Parathyroid adenoma (tissue), 2 donors: ENCODE results near the gene LAMTOR1.
"Not testable (repeated sequence)": the region's sequence is repeated elsewhere in the genome, so short reads cannot be mapped to it uniquely, and the experiment has no call there.

Experiments used
- H2AFZ ChIP-seq: fragments of 300-600 bp; sonication (generic); one replicate; pipeline ENCODE4 v1.7.0; 2017; ENCODE audit warnings: antibody characterized with exemption, mild to moderate bottlenecking
- H3K27ac ChIP-seq: fragments of 300-600 bp; sonication (generic); one replicate; pipeline ENCODE4 v1.7.0; 2017
- H3K27me3 ChIP-seq: fragments of 300-600 bp; sonication (generic); one replicate; pipeline ENCODE4 v1.7.0; 2017; ENCODE audit warnings: low read length; ENCODE audit not compliant: control insufficient read depth, insufficient read depth
- H3K36me3 ChIP-seq: fragments of 300-600 bp; sonication (generic); one replicate; pipeline ENCODE4 v1.7.0; 2017; ENCODE audit warnings: low read length; ENCODE audit not compliant: control insufficient read depth, insufficient read depth
- H3K4me1 ChIP-seq: fragments of 300-600 bp; sonication (generic); one replicate; pipeline ENCODE4 v1.7.0; 2017; ENCODE audit warnings: control low read depth
- H3K4me2 ChIP-seq: fragments of 300-600 bp; sonication (generic); one replicate; pipeline ENCODE4 v1.7.0; 2017; ENCODE audit warnings: low read length
- H3K4me3 ChIP-seq: fragments of 300-600 bp; sonication (generic); one replicate; pipeline ENCODE4 v1.7.0; 2017; ENCODE audit warnings: low read depth, low read length
- H3K79me2 ChIP-seq: fragments of 300-600 bp; sonication (generic); one replicate; pipeline ENCODE4 v1.7.0; 2017; ENCODE audit warnings: control low read depth
- H3K9ac ChIP-seq: fragments of 300-600 bp; sonication (generic); one replicate; pipeline ENCODE4 v1.7.0; 2017; ENCODE audit warnings: mild to moderate bottlenecking
- H3K9me3 ChIP-seq: fragments of 300-600 bp; sonication (generic); one replicate; pipeline ENCODE4 v1.7.0; 2017; ENCODE audit warnings: low read length; ENCODE audit not compliant: control insufficient read depth
- TF ChIP-seq, protein P1 (sequence below): fragments of 300-600 bp; sonication (generic); IDR thresholded peaks from one replicate; pipeline ENCODE4 v1.7.0; 2017; ENCODE audit warnings: antibody characterized with exemption, mild to moderate bottlenecking
- donor health status: primary hyperparathyroidism.

LAMTOR1 gene

GRCh38 chr11:72102946-72103753 is at the start of gene LAMTOR1:
Gene LAMTOR1 (minus strand): TSS chr11:72103297. CDS start chr11:72103224, 73 bp downstream.
- TF ChIP-seq, protein P1, sequence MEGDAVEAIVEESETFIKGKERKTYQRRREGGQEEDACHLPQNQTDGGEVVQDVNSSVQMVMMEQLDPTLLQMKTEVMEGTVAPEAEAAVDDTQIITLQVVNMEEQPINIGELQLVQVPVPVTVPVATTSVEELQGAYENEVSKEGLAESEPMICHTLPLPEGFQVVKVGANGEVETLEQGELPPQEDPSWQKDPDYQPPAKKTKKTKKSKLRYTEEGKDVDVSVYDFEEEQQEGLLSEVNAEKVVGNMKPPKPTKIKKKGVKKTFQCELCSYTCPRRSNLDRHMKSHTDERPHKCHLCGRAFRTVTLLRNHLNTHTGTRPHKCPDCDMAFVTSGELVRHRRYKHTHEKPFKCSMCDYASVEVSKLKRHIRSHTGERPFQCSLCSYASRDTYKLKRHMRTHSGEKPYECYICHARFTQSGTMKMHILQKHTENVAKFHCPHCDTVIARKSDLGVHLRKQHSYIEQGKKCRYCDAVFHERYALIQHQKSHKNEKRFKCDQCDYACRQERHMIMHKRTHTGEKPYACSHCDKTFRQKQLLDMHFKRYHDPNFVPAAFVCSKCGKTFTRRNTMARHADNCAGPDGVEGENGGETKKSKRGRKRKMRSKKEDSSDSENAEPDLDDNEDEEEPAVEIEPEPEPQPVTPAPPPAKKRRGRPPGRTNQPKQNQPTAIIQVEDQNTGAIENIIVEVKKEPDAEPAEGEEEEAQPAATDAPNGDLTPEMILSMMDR = peak; percentile 31
- Histone ChIP-seq H3K4me1 (peaks cover 5% of the 10 kb centered on the region), H3K27me3 (no peaks in the 10 kb centered on the region), H3K4me3 (peak within 1 kb of the TSS; percentile 87), H3K9ac (peak within 1 kb of the TSS; percentile 87), H3K4me2 (peak within 1 kb of the TSS; percentile 95), H3K9me3 (no peaks in the 10 kb centered on the region), H2AFZ (peak within 1 kb of the TSS; percentile 86), H3K36me3 (no peaks in the 10 kb centered on the region), H3K79me2 (peaks cover 12% of the 10 kb centered on the region), H3K27ac (peak within 1 kb of the TSS; percentile 91)

GRCh38 chr11:72150882-72151281 is 47.8 kb upstream of the LAMTOR1 start:
- Histone ChIP-seq H3K4me3 (no peak overlapping the region), H3K4me1 (no peaks in the 10 kb centered on the region), H3K36me3 (no peaks in the 10 kb centered on the region), H3K9ac (no peak overlapping the region), H2AFZ (no peak overlapping the region), H3K79me2 (no peaks in the 10 kb centered on the region), H3K27me3 (no peaks in the 10 kb centered on the region), H3K27ac (no peak overlapping the region), H3K9me3 (no peaks in the 10 kb centered on the region), H3K4me2 (no peak overlapping the region)
- TF ChIP-seq, protein P1 = no peak

GRCh38 chr11:72146625-72147024 is 43.5 kb upstream of the LAMTOR1 start:
- Histone ChIP-seq H3K4me3 (no peak overlapping the region), H3K36me3 (no peaks in the 10 kb centered on the region), H2AFZ (no peak overlapping the region), H3K4me2 (no peak overlapping the region), H3K9ac (no peak overlapping the region), H3K27ac (no peak overlapping the region), H3K27me3 (no peaks in the 10 kb centered on the region), H3K4me1 (no peaks in the 10 kb centered on the region), H3K79me2 (no peaks in the 10 kb centered on the region), H3K9me3 (no peaks in the 10 kb centered on the region)
- TF ChIP-seq, protein P1 = no peak

DNA sequence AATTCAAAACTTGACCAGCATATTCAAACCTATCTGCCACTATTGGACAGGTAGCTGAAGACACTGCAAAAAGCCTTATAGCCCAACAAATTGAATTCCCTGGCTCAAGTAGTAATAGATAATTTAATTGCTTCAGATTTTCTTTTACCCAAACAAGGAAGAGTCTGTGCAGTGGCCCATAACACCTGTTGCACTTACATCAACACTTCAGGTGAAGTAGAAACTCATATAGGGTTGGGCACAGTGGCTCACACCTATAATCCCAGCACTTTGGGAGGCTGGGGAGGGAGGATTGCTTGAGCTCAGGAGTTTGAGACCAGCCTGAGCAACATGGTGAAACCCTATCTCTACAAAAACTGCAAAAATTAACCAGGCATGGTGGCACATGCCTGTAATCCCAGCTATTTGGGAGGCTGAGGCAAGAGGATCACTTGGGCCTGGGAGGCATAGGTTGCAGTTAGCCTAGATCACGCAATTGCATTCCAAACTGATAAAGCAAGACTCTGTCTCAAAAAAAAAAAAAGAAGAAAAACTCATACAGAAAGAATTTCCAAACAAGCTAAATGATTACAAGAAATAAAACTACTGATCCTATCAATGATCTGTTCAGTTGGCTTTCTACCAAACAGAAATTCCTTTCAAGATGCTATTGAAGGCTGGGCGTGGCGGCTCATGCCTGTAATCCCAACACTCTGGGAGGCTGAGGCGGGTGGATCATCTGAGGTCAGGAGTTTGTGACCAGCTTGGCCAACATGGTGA is 41.9 kb upstream of the LAMTOR1 start:
- no peaks in the 10 kb centered on the region for H3K79me2 ChIP-seq
- H2AFZ ChIP-seq = no peak overlapping the region
- no peak overlapping the region for H3K27ac ChIP-seq
- no peak overlapping the region for H3K4me3 ChIP-seq
- H3K27me3 ChIP-seq = no peaks in the 10 kb centered on the region
- no peaks in the 10 kb centered on the region for H3K36me3 ChIP-seq
- no peaks in the 10 kb centered on the region for H3K4me1 ChIP-seq
- no peak overlapping the region for H3K4me2 ChIP-seq
- TF ChIP-seq, protein P1 = no peak
- no peaks in the 10 kb centered on the region for H3K9me3 ChIP-seq
- H3K9ac ChIP-seq = no peak overlapping the region

- H3K4me1 ChIP-seq, H3K9me3 ChIP-seq, H3K36me3 ChIP-seq, H2AFZ ChIP-seq, H3K27me3 ChIP-seq, H3K4me3 ChIP-seq, H3K4me2 ChIP-seq, H3K27ac ChIP-seq, H3K79me2 ChIP-seq, H3K9ac ChIP-seq: not testable (repeated sequence)
These were observed 39.4 kb upstream of the LAMTOR1 start for GRCh38 chr11:72142543-72142942.

- H3K27me3 ChIP-seq, H3K4me3 ChIP-seq, H3K9ac ChIP-seq, H3K4me1 ChIP-seq, H3K4me2 ChIP-seq, H3K79me2 ChIP-seq, H2AFZ ChIP-seq, H3K36me3 ChIP-seq, H3K9me3 ChIP-seq, H3K27ac ChIP-seq: not testable (repeated sequence)
These were observed 39.0 kb upstream of the LAMTOR1 start for GRCh38 chr11:72142086-72142485.
